Astrocyte of the cerebellum (primary cell): ENCODE measurements around the gene USP20.

Experiments used
- DNase-seq: peaks from one replicate; pipeline ENCODE4 v3.0.0-alpha.2; 2011; ENCODE audit warnings: low read depth
- H3K4me3 ChIP-seq: 2 replicates; pipeline ENCODE4 v1.5.1; 2011; ENCODE audit warnings: mild to moderate bottlenecking, low read depth, low read length, moderate library complexity
- CTCF ChIP-seq: IDR thresholded peaks from 2 replicates; pipeline ENCODE4 v1.5.1; 2012; ENCODE audit warnings: low read length, low read depth, moderate library complexity, mild to moderate bottlenecking; ENCODE audit errors: missing control alignments
- in situ Hi-C: cut with HindIII; loops from 2 replicates; pipeline ENCODE4 v1.10.0; 2017; ENCODE audit warnings: low sequenced_read_pairs

Gene USP20

GRCh38 chr9:129921905-129922304, 86.6 kb downstream of the USP20 start:
- no peak for TF ChIP-seq CTCF
- in situ Hi-C loops = no loop called here
- H3K4me3 ChIP-seq = no peak overlapping the region
- no peak for DNase-seq

DNA sequence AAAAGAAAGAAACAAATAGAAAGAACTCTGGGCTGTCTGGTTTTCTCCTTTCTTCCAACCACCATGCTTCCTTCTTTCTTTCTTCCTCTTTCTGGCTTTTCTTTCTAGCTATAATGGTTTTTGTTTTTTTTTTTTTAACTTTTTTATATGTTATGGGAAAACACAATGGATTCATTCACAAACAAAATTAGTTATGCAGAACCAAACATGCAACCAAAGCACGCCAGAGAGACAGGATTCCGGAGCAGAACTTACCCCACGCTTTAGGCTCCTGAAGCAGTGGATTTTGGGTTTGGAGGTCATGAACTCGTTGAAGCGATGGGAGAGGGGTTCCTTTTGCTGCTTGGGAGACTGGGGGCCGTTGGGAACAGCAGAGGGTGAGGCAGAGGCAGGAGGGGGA, 88.3 kb downstream of the USP20 start:
- no peak overlapping the region for H3K4me3 ChIP-seq
- TF ChIP-seq CTCF = no peak
- in situ Hi-C loops = no loop called here
- no peak for DNase-seq

- no peak for TF ChIP-seq CTCF
- H3K4me3 ChIP-seq = no peak overlapping the region
- no peak for DNase-seq
- in situ Hi-C loops = no loop called here
Observed at GRCh38 chr9:129929496-129930125, 94.4 kb downstream of the USP20 start.

DNA sequence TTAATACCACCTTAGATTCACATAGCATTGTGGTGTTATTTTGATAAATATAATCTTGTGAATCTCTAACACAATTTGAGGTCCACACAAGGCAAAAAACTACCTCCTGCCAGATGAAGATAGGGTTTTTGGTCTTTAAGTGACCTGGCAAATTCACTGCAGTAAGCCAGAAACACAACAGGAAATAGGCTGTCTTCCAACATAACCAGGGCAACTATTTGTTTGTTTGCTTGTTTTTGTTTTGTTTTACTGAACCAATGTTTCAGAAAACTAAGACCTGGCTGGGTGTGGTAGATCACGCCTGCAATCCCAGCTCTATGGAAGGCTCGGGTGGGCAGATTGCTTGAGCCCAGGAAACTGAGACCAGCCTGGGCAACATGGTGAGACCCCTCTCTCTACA, 95.5 kb downstream of the USP20 start:
- in situ Hi-C loops = no loop called here
- no peak overlapping the region for H3K4me3 ChIP-seq
- DNase-seq = no peak
- TF ChIP-seq CTCF = no peak
